SH-SY5Y (cell line): ENCODE data around the gene NVL.

Experiments used
- GATA2 ChIP-seq: IDR thresholded peaks from 2 replicates; pipeline ENCODE4 v1.6.1; 2011; ENCODE audit warnings: mild to moderate bottlenecking, low read depth, low read length
- GATA3 ChIP-seq: IDR thresholded peaks from 2 replicates; pipeline ENCODE4 v1.6.1; 2011; ENCODE audit warnings: low read depth, mild to moderate bottlenecking, low read length, moderate library complexity

- TF ChIP-seq GATA2 (no peak), GATA3 (no peak)
Measured at GRCh38 chr1:224178894-224179293, 151.1 kb downstream of the NVL start.
